Neural progenitor cell (in vitro differentiated cells): ENCODE measurements around the gene TMEM202. TPM values are rescaled to one million over a fixed set of nuclear protein-coding genes. Genes with fewer than 3 reads are reported as not detected.

Experiments used
- DNase-seq: peaks from one replicate; pipeline ENCODE4 v3.0.0-alpha.2; 2016; ENCODE audit warnings: low spot score
- H2AFZ ChIP-seq: fragments of 200-600 bp; sonication (generic); replicated peaks from 2 replicates; pipeline ENCODE4 v1.6.1; 2016; ENCODE audit warnings: antibody characterized with exemption
- H3F3A ChIP-seq: fragments of 200-600 bp; sonication (generic); 2 replicates; pipeline ENCODE4 v1.6.1; 2016; ENCODE audit warnings: antibody characterized with exemption, low read depth
- H3K27ac ChIP-seq: fragments of 200-600 bp; sonication (generic); 2 replicates; pipeline ENCODE4 v1.5.1; 2016; ENCODE audit warnings: mild to moderate bottlenecking
- H3K27me3 ChIP-seq: fragments of 200-600 bp; sonication (generic); 2 replicates; pipeline ENCODE4 v1.6.1; 2016; ENCODE audit warnings: mild to moderate bottlenecking, moderate library complexity
- H3K36me3 ChIP-seq: fragments of 200-600 bp; sonication (generic); 2 replicates; pipeline ENCODE4 v1.5.1; 2016
- H3K4me1 ChIP-seq: fragments of 200-600 bp; sonication (generic); 2 replicates; pipeline ENCODE4 v1.6.1; 2016; ENCODE audit warnings: mixed run types
- H3K4me2 ChIP-seq: fragments of 200-600 bp; sonication (generic); 2 replicates; pipeline ENCODE4 v1.6.1; 2016
- H3K4me3 ChIP-seq: fragments of 200-600 bp; sonication (generic); 2 replicates; pipeline ENCODE4 v1.5.1; 2016
- H3K79me2 ChIP-seq: fragments of 200-600 bp; sonication (generic); 2 replicates; pipeline ENCODE4 v1.6.1; 2016; ENCODE audit warnings: low read depth
- H3K9ac ChIP-seq: fragments of 200-600 bp; sonication (generic); 2 replicates; pipeline ENCODE4 v1.6.1; 2016
- H3K9me3 ChIP-seq: fragments of 200-600 bp; sonication (generic); 2 replicates; pipeline ENCODE4 v1.5.1; 2016; ENCODE audit warnings: low read depth
- H4K20me1 ChIP-seq: fragments of 200-600 bp; sonication (generic); 2 replicates; pipeline ENCODE4 v1.6.1; 2016; ENCODE audit warnings: low read depth
- H3K27ac Mint-ChIP-seq: 3 replicates; pipeline ENCODE4 v1.8.0; 2021; ENCODE audit warnings: mixed read lengths
- H3K27me3 Mint-ChIP-seq: 2 replicates; pipeline ENCODE4 v1.8.0; 2022; ENCODE audit warnings: low read depth, mild to moderate bottlenecking, inconsistent platforms, moderate library complexity, mixed read lengths; ENCODE audit not compliant: insufficient read depth
- H3K36me3 Mint-ChIP-seq: 3 replicates; pipeline ENCODE4 v1.8.0; 2021; ENCODE audit warnings: mixed read lengths
- H3K4me1 Mint-ChIP-seq: 3 replicates; pipeline ENCODE4 v1.8.0; 2021; ENCODE audit warnings: mixed read lengths
- H3K4me3 Mint-ChIP-seq: 3 replicates; pipeline ENCODE4 v1.8.0; 2021; ENCODE audit warnings: mild to moderate bottlenecking, moderate library complexity, mixed read lengths
- H3K9me3 Mint-ChIP-seq: 3 replicates; pipeline ENCODE4 v1.8.0; 2020; ENCODE audit warnings: mixed read lengths
- CTCF ChIP-seq: fragments of 200-600 bp; sonication (generic); IDR thresholded peaks from 2 replicates; pipeline ENCODE4 v1.5.1; 2017; ENCODE audit warnings: antibody characterized with exemption, mild to moderate bottlenecking
- EZH2 ChIP-seq: fragments of 200-600 bp; sonication (generic); IDR thresholded peaks from 2 replicates; pipeline ENCODE4 v1.6.1; 2017; ENCODE audit warnings: antibody characterized with exemption, mild to moderate bottlenecking, moderate library complexity
- EZH2phosphoT487 ChIP-seq: fragments of 200-600 bp; sonication (generic); IDR thresholded peaks from 2 replicates; pipeline ENCODE4 v1.6.1; 2017; ENCODE audit warnings: antibody characterized with exemption
- total RNA-seq: library from RNA; depleted of rRNA; stranded (reverse); fragments of >200 nt; gene quantifications from 2 replicates; pipeline ENCODE4 v1.2.3, GENCODE V29; 2015; ENCODE audit warnings: low replicate concordance

The TMEM202 gene, protein sequence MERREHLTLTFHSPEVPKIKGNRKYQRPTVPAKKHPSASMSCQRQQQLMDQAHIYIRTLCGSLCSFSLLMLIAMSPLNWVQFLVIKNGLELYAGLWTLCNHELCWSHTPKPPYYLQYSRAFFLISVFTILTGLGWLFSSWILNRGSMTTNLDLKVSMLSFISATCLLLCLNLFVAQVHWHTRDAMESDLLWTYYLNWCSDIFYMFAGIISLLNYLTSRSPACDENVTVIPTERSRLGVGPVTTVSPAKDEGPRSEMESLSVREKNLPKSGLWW
- not detected in 2 replicates for total RNA-seq

DNA sequence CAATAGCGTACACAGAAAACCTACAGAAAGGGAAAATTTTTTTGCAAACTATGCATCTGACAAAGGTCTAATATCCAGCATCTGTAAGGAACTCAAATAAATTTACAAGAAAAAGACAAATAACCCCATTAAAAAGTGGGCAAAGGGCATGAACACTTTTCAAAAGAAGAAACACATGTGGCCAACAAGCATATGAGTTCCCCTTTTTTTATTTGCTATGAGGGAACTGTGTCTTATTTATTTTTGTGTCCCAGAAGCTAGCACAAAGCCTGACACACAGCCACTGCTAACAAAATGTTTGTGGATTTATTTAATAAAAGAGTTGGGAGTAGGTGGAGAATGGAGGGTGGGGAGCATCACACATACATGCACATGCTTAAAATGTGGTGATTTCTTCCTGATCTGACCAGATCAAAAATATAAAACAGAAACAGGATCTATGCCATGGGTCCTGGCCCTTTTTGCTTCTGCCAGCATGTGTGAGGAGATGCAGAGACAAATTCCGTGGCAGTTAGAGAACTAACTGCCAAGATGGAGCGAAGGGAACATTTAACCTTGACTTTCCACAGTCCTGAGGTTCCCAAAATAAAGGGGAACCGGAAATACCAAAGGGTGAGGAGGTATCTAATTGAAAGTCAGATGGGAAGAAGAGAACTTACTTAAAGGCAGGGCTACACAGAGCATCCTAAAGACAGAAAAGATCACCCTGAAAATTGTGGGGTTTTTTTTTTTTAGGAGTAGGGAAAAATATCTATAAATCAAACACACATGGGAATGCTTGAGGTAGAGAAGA, at the start of gene TMEM202:
TSS of gene TMEM202 (plus strand) at position 510 of the 793 bp plus-strand sequence. CDS start at position 532, 22 bp downstream.
- H3K27me3 Mint-ChIP-seq: peaks cover 22% of the 10 kb centered on the region
- H3K36me3 Mint-ChIP-seq: no peaks in the 10 kb centered on the region
- no peak within 1 kb of the TSS for H3K4me3 Mint-ChIP-seq
- no peaks in the 10 kb centered on the region for H3K4me1 Mint-ChIP-seq
- Histone ChIP-seq H3K9me3 (no peaks in the 10 kb centered on the region), H3K4me2 (no peak within 1 kb of the TSS), H2AFZ (no peak within 1 kb of the TSS), H3K9ac (no peak within 1 kb of the TSS), H3K4me3 (no peak within 1 kb of the TSS), H3K36me3 (no peaks in the 10 kb centered on the region), H3K79me2 (no peaks in the 10 kb centered on the region), H3K27ac (no peak within 1 kb of the TSS), H3F3A (no peaks in the 10 kb centered on the region), H3K27me3 (peaks cover 45% of the 10 kb centered on the region), H3K4me1 (no peaks in the 10 kb centered on the region), H4K20me1 (no peaks in the 10 kb centered on the region)
- H3K27ac Mint-ChIP-seq: no peak within 1 kb of the TSS
- no peak for DNase-seq
- TF ChIP-seq EZH2phosphoT487 (no peak), CTCF (no peak), EZH2 (no peak)
- H3K9me3 Mint-ChIP-seq: peaks cover 8% of the 10 kb centered on the region

- H3K4me1 ChIP-seq: no peaks in the 10 kb centered on the region
- no peaks in the 10 kb centered on the region for H4K20me1 ChIP-seq
- H3K27me3 Mint-ChIP-seq: peaks cover 4% of the 10 kb centered on the region
- no peaks in the 10 kb centered on the region for H3K9me3 Mint-ChIP-seq
- no peak for DNase-seq
- H3K27me3 ChIP-seq: no peaks in the 10 kb centered on the region
- no peak overlapping the region for H2AFZ ChIP-seq
- H3K4me1 Mint-ChIP-seq: no peaks in the 10 kb centered on the region
- H3K36me3 ChIP-seq: no peaks in the 10 kb centered on the region
- H3K79me2 ChIP-seq: no peaks in the 10 kb centered on the region
- H3K4me3 ChIP-seq: no peak overlapping the region
- TF ChIP-seq EZH2phosphoT487: no peak
- TF ChIP-seq EZH2: no peak
- TF ChIP-seq CTCF: no peak
- no peak overlapping the region for H3K9ac ChIP-seq
- no peak overlapping the region for H3K27ac Mint-ChIP-seq
- no peak overlapping the region for H3K4me2 ChIP-seq
- no peak overlapping the region for H3K27ac ChIP-seq
- no peak overlapping the region for H3K4me3 Mint-ChIP-seq
- H3K36me3 Mint-ChIP-seq: peaks cover 2% of the 10 kb centered on the region
- H3F3A ChIP-seq: no peaks in the 10 kb centered on the region
- H3K9me3 ChIP-seq: no peaks in the 10 kb centered on the region
Observed at GRCh38 chr15:72353266-72353665, 44.8 kb upstream of the TMEM202 start.

GRCh38 chr15:72354496-72354895, 43.6 kb upstream of the TMEM202 start:
- Mint-ChIP-seq H3K9me3 (no peaks in the 10 kb centered on the region), H3K36me3 (peaks cover 2% of the 10 kb centered on the region), H3K27me3 (peaks cover 4% of the 10 kb centered on the region), H3K27ac (no peak overlapping the region), H3K4me1 (no peaks in the 10 kb centered on the region), H3K4me3 (no peak overlapping the region)
- Histone ChIP-seq H3K9me3 (no peaks in the 10 kb centered on the region), H2AFZ (no peak overlapping the region), H3K27me3 (no peaks in the 10 kb centered on the region), H3K4me3 (no peak overlapping the region), H3K9ac (no peak overlapping the region), H3K4me1 (no peaks in the 10 kb centered on the region), H4K20me1 (no peaks in the 10 kb centered on the region), H3K79me2 (no peaks in the 10 kb centered on the region), H3K4me2 (no peak overlapping the region), H3K36me3 (no peaks in the 10 kb centered on the region), H3F3A (no peaks in the 10 kb centered on the region), H3K27ac (no peak overlapping the region)
- TF ChIP-seq EZH2phosphoT487 (no peak), EZH2 (no peak), CTCF (no peak)
- no peak for DNase-seq
